Hindlimb muscle (tissue), 1 donor: ENCODE results near the gene S100A10. TPM values are rescaled to one million over a fixed set of nuclear protein-coding genes. Genes with fewer than 3 reads are reported as not detected.
A peak's percentile ranks its signal among the peaks of the same experiment; 100 is the strongest.

Experiments used
- DNase-seq: peaks from one replicate; pipeline ENCODE4 v3.0.0-alpha.2; 2013
- polyA plus RNA-seq: library from polyadenylated mRNA; unstranded; fragments of 120-200 nt; gene quantifications from one replicate; pipeline ENCODE4 v1.2.1, GENCODE V29; 2013; ENCODE audit not compliant: insufficient read length

Gene S100A10
- polyA plus RNA-seq, 1 donor, result 186 TPM

GRCh38 chr1:151985768-151986167, 7.9 kb downstream of the S100A10 start:
- no peak for DNase-seq

DNA sequence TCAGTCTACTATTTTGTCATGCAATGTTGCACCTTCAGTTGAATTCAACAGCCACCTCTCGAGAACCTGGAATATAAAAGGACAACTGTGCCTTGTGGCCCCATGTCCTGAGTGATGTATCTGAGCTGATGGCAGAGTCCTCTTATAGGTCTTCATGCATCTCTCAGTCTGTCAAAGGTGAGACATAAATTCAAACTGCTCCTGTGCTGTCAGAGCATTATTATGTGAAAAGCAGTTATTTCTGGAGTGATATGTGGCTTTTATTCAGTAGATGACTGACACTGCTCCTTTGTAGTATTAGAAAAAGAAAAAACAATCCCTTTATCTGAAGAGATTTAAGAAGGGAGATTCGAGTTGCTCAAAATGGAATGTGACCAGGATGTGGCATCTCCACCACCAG, 8.4 kb downstream of the S100A10 start:
- no peak for DNase-seq

DNA sequence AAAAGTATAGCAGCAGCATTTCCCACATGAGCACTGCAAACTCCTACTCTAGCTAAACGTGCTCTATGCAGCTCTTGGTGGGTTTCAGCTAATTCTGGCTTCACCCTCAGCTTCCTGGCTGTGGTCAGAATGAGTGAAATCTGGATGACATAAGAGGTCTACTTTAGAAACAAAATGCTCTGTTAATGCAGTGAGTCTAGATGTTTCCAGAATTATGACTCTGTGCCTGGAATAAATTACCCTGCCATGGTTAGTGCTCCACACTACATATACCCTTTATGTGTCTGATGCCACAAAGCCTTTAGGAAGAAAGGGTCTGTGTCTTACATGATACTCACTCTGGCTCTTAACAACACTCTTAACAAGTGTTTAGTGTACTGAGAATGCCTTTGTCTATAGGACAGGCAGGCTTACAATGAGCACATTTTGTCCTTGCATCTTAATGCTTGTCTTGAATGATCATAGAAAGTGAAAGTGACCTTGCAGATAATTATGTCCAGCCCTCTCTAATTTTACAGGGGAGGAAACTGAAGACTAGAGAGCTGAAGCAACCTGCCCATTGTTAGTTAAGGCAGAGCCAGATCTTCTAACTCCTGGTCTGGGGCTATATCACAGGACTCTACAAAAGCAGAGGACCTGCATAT, 9.2 kb downstream of the S100A10 start:
- no peak for DNase-seq

- DNase-seq, result no peak
Observed at GRCh38 chr1:151982300-151983005, 11.2 kb downstream of the S100A10 start.

DNA sequence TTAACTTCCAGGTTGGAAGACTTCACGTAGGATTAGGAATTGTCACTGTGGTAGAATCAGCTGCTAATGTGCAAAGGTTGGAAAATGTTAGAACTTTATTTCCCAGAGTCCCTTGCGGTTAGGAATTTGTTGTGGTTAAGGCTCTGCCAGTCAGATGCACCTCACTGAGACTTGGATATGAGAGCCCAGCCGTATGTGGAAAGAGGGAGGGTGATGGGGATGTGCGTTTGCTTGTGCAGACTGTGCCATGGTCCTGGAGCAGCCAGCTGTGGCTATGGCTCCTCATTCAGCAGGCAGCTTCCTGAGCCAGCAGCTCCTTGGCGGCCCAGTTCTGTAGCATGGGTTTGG, 12.5 kb downstream of the S100A10 start:
- DNase-seq, result no peak

DNA sequence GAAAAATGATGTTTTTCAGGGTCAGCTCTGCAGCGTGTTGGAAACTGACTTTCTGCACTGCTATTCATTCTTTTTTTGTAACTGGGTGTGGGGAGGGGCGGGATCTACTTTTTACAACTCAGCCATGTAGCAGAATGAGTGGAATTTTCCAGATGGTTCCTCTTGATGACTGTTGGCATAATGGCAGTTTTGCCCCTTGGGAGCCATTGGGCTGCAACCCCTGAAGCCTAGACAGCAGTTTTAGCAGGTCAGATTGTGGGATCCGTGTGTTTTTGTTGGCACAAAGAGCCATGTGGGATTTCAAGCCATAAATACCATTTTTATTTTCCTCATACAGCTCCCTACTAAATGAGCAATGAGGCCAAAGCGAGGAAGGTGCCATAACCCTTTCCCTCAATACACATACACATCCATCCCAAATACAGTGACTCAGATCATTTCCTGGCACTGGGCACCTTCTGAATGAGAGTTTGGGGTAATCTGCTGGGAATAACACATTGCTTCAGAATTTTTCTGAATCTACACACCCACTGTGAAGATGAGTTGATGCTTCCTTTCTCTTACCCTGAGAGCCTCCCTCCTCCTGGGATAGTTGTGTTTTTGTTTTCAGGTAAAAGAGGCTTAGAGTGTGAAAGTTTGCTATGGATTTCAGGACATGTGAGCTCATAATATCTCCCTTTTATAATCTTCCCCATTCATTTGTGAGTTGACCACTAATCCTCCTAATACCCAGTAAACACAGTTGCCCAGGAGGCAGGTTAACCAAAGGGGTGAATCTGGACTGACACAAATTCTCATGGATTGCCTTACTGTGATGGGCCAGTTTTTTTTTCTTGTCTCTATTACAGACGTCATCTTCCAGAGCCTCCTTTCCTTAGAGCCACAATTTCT, 13.1 kb downstream of the S100A10 start:
- peak; percentile 44 for DNase-seq

DNA sequence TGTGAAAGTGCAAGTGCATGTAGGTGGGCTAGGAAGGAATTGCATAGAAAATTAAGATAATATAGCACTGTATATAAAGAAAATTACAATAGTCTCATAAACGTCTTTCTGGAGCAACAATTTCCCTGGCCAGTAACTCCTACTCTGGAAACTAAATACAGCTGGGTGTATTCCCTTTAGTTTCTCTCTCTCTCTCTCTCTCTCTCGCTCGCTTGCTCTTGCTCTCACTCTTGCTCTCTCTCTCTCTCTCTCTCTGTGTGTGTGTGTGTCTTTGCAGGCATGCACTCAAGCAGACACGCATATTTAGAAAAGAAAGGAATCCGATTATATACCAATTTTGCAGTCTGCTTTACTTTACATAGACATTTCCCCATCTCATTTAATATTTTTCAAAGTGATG, 14.7 kb downstream of the S100A10 start:
- no peak for DNase-seq

GRCh38 chr1:151977662-151978230, 15.9 kb downstream of the S100A10 start:
- DNase-seq, result no peak

DNA sequence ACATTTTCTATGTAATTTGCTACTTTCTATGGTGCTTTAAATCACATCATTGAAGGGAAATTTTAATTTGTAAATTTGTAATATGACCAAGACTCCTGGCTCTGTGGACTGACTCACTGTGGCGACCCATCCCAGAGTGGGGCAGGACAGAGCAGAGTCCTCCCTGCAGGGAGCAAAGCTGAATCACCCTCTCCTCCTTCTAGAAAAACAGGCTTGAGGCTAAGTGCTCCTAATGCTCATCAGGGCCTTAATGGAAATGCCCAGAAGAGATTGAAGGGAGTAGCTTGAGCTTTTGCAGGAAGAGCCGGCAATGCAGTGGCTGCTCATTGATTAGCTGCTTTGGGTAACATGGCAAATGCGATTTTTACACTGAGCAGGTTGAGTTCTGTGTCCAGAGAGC, 16.8 kb downstream of the S100A10 start:
- DNase-seq, result no peak

DNA sequence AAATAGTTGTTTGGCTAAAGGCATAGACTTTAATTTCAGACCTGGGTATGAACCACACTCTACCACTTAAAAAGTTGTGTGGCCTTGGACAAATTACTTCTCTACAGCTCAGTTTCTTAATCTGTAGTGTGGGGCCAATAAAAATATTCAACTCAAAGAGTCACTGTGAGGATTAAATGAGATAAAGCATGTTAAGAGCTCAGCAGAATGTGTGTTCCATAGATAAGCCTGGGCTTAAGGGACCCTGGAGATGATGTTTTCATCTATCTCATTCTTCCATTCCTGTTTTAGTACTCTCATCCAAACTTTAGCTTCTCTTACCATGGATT, 17.7 kb downstream of the S100A10 start:
- no peak for DNase-seq

- DNase-seq, result no peak
Observed at GRCh38 chr1:151975311-151976014, 18.2 kb downstream of the S100A10 start.

GRCh38 chr1:151972542-151973248, 21.0 kb downstream of the S100A10 start:
- no peak for DNase-seq

DNA sequence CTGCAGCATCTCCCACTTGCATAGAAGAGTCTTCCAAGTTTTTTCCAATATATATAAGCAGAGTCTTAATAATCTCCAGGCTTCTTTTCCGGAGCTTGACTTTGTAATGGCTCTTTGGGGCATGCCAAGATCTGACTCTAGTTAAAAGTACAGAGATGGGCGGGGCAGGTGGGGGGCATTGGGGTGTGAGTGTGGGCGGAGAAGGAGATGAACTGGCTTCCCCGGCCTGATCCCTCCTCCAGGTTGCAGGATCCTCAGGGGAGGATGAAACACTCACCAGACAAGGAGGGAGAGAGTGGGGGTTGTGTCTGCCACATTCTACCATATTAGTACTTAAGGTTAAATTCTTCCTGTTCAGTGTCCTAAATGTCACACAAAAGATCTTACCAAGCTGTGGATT, 23.0 kb downstream of the S100A10 start:
- no peak for DNase-seq

GRCh38 chr1:151970128-151970527, 23.5 kb downstream of the S100A10 start:
- DNase-seq, result no peak

DNA sequence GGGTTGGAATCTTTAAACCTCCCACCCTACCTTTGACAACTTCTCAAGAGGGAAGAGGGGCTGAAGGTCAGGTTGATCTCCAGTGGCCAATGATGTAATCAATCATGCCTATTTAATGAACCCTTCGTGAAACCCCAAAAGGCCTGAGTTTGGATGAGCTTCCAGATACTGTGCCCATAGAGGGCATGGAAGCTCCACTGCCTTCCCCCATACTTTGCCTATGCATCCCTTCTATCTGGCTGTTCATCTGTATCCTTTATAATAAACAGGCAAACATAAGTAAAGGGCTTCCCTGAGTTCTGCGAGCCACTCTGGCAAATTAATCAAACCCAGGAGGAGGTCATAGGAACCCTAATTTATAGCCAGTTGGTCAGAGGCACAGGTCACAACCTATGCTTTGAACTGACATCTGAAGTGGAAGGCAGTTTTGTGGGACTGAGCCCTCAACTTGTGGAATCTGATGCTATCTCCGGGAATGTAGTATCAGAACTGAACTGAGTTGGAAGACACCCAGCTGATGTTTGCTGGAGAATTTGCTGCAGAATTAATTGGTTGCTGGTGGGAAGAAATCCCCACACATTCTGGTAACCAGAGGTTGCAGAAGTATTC, 24.8 kb downstream of the S100A10 start:
- DNase-seq, result no peak

GRCh38 chr1:151968058-151968457, 25.6 kb downstream of the S100A10 start:
- DNase-seq, result no peak

- DNase-seq, result no peak
Observed at GRCh38 chr1:151967091-151967490, 26.6 kb downstream of the S100A10 start.

GRCh38 chr1:151966061-151966460, 27.6 kb downstream of the S100A10 start:
- no peak for DNase-seq

DNA sequence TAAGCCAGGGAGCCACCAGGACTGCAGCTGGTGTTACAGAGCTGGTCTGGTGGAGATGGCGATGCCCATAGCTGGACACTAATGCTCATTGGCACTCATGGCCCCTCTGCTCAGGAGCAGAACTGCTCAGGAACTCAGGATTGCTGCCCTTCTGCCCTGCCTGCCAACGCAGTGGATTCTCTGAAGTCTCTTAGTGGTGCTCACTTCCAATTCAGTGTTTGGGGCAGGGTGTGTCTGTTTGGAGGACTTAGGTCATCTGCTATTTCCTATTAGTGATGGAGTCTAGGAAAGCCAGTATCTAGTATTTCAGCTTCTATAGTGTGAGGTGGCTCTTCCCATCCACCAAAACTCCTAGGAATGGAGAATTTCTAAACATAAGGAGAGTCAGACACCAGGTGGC, 29.1 kb downstream of the S100A10 start:
- DNase-seq, result no peak

GRCh38 chr1:151963288-151963687, 30.4 kb downstream of the S100A10 start:
- no peak for DNase-seq

DNA sequence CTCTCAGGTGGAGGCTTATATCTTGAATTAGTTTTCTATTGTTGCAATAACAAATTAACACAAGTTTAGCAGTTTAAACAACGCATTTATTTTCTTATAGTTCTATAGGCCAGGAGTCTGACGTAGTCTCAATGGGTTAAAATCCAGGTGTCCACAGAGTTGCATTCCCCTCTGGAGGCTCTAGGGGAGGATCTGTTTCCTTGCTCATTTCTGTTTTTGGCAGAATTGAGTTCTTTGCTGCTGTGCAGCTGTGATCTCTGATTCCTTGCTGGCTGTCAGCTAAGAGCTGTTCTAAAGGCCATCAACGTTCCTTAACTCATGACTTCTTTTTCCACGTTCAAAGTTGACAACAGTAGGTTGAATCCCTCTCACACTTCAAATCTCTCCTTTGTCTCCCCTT, 31.8 kb downstream of the S100A10 start:
- peak; percentile 61 for DNase-seq
